IPS-NIHi11 (cell line): ENCODE measurements around the gene TSPAN9.
A peak's percentile ranks its signal among the peaks of the same experiment; 100 is the strongest.

Experiments
- DNase-seq: peaks from one replicate; pipeline ENCODE4 v3.0.0; 2012; ENCODE audit warnings: mixed read lengths, low spot score

TSPAN9 gene

DNA sequence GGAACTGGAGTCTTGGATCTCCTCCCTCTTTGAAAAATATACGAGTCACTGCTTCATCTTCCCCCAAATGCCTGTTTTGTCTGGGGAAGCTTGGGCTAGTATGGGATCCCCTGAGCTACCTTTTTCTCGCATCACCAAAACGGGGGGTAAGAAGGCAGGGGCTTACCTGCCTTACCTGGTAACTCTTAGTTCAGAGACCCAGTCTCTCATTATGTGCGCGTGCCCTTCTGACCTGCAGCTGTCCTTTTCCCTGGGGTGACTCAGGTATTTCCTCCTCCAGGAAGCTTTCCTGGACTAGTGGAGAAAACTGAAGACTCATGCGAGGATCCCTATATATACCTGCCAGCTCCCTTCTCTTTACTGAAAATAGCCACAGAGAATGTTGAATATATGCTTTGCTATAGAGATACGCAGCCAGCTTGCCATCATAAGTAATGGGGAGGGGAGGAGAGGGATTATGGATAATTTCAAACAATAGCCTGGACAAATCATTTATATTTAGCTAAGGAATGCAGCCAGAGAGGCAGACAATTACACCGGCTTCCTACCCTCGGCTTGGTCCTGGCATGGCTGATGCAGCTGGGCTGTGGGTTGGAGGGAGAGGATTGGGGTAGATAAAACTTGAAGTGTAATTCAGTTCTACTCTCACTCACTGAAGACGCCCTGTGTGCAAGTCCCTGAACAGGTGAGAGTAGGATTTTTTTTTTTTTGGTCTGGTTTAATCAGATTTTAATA lies 1.1 kb downstream of the TSPAN9 start:
- DNase-seq, result no peak

GRCh38 chr12:3081091-3081490 lies 3.9 kb downstream of the TSPAN9 start:
- DNase-seq, result no peak

- no peak for DNase-seq
Measured at GRCh38 chr12:3081886-3082285, 4.7 kb downstream of the TSPAN9 start.

GRCh38 chr12:3083241-3083920 lies 6.2 kb downstream of the TSPAN9 start:
- DNase-seq, result no peak

DNA sequence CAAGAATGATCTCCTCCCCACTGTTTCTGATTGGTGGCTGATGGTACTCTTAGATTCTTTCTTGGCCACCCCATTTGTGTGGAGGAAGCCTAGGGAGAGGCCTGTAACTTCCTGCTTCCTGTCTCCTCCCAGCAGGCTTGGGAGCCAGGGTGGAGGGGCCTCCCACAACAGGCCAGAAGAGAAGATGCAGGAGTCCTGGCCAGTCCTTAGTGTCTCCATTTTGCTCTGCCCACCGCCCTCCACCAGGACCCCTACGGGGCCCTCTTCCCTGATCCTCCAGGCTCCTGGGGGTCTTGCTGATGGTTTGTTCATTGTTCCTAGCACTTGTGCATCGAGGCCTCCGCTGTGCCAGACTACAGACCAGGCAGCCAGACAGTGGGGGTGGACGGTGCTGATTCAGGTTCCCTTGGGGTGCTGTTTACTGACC lies 6.8 kb downstream of the TSPAN9 start:
- DNase-seq, result no peak

DNA sequence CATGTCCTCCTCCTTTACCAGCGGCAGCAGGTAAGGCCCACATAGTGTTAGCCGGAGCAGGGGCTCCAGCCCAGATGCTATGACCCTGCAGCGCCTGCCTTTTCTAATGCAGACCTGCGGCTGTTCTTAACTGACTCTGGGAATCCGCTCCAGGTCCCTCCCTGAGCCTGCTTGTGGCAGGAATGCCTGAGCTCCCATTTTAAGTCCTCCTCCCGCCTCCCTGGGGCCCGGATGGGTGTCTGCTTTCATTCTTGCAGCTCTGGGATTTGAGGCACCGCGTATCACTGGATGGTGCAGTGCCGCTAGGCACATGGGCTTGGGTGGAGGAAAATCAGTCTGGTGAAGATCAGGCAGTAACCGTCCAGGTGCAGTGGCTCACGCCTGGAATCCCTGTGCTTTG lies 7.6 kb downstream of the TSPAN9 start:
- peak; percentile 67 for DNase-seq

GRCh38 chr12:3085341-3086139 lies 8.4 kb downstream of the TSPAN9 start:
- DNase-seq, result no peak

DNA sequence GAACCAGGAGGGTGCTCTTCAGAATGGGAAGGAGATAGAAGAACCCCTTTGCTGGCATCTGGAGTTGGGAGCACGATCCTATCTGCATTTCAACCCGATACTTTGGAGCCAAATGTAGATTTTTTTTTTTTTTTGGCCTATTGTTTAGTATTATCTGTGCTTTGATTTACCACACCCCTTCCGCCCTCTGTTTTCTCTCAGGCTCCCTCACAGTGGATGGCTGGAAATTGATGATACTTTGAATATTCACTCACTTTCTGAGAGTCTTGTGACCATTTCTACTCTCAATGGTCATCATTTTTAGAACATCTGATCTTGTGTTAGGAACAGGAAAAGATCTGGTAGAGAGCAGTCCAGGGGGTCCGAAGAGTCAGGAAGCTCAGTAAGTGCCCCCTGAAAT lies 9.0 kb downstream of the TSPAN9 start:
- no peak for DNase-seq

GRCh38 chr12:3086729-3087323 lies 9.6 kb downstream of the TSPAN9 start:
- DNase-seq, result no peak

- no peak for DNase-seq
Measured at GRCh38 chr12:3087758-3088650, 10.8 kb downstream of the TSPAN9 start.

DNA sequence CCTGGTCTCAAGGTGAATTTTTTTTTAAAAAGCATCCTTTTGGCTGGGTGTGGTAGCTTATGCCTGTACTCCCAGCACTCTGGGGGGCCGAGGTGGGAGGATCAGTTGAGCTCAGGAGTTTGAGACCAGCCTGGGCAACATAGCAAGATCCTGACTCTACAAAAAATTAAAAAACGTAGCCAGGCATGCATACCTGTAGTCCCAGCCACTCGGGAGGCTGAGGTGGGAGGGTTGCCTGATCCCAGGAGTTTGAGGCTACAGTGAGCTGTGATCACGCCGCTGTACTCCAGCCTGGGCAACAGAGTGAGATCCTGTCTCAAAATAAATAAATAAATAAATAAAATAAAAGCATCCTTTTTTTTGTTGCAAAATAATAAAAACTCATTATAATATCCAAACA lies 12.4 kb downstream of the TSPAN9 start:
- no peak for DNase-seq

GRCh38 chr12:3090240-3091037 lies 13.3 kb downstream of the TSPAN9 start:
- DNase-seq, result no peak

DNA sequence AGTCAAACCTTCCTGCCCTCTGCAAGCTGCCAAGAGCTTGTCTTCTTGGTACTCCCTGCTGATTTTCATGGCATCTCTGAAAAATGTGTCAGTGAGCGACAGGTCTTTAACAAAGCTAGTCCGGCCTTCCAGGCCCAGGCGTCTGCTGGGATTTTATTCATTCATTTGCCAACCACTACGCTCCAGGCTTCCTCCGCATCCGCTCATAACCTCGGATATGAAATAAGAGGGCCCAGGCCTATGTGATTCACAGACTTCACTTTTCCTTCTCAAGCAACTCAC lies 13.8 kb downstream of the TSPAN9 start:
- no peak for DNase-seq

DNA sequence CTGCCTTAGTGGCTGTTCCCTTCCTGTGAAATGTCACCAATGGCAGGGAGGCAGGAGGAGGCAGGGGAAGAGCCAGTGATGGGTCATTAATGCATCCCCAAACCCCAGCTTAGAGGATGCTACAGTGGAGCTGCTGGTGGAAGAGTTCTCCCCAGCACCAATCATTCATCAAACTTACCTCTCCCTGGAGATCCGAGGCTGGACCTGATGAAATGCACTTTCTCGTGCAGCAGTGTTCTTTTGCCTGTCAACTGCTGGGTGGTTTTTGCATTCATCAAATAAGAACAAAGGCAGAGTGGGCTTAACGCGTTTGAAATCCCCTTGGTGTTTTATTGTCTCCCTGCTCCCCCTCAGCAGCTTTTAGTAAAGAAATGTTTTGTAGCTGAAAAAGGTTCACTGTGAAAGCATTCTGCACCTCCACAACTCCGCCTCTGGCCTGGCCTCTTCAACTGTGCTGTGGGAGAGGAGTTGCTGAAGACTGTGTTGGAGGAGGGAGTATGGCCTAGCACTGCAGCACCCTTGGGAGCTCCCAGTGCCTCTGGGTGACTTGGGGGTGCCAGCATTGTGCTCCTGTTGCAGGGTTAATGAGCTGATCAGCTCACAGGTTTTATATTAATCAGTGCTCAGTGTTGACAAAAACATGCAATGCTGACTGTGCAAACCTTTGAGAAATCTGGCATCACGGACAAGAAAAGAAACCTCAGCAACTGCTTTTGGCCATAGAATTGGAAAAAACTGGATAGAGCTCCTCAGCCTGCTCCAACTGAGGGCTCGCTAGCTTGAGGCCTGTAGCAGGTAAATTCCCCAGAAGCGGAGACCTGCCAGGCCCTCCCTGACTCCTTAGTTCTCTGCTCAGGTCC lies 14.4 kb downstream of the TSPAN9 start:
- no peak for DNase-seq

- DNase-seq, result no peak
Measured at GRCh38 chr12:3092764-3093163, 15.6 kb downstream of the TSPAN9 start.

DNA sequence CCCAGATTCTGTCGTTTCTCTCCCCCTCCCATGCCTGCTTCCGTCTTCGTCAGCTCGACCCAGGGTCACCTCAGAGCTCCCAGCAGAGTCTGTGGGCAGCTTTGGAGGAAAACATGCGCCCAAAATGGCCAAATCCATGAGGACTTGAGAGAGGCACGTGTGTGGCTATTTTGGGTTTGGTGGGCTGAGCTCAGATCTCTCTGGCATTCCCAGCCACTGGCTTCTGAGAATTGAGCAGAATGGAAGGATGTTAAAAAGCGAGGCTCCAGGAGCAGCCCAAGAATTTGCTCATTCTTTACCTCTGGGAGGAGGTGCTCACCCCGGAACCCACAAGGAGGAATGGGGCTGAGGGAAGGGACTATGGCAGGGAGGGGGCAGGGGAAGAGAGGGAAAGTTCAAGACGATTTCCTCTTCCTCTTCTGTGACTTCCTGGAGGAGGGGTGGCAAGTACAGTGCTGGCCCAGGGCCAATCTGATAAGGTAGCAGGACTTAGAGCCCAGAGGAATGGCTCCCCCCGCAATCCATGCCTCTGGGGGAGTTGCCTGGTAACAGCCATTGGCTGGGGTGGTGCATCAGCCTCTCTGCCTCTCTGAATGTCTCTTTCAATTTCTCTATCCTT lies 20.1 kb downstream of the TSPAN9 start:
- DNase-seq, result no peak

- DNase-seq, result no peak
Measured at GRCh38 chr12:3097836-3098235, 20.7 kb downstream of the TSPAN9 start.

DNA sequence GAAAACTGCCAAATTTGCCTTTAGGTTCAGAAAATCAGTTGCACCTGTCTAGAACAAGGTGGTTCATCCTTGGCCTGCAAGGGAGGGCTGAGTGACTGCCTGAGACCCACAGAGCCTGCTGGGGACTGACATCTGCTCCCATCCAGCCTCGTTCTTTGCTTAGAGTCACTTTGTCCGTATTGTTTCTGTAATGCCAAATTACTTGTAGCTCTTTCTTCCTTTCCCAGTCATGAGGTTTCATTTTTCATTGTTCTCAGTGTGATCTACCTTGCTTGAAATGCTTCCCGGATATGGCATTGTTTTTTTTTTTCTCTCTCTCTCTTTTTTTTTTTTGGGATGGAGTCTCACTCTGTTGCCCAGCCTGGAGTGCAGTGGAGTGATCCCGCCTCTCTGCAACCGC lies 21.3 kb downstream of the TSPAN9 start:
- DNase-seq, result no peak

GRCh38 chr12:3099146-3099545 lies 22.0 kb downstream of the TSPAN9 start:
- no peak for DNase-seq
